Testis (tissue), 5 donors: ENCODE results near the gene TMEM117. TPM values are rescaled to one million over a fixed set of nuclear protein-coding genes. Genes with fewer than 3 reads are reported as not detected.

Experiments
- DNase-seq: peaks from one replicate; pipeline ENCODE4 v3.0.0-alpha.2; 2019
- H3K27ac ChIP-seq, 2 donors: fragments of 200-600 bp; sonication (generic); one replicate each; pipeline ENCODE4 v1.5.1; 2019
- H3K27me3 ChIP-seq: fragments of 200-600 bp; sonication (generic); one replicate; pipeline ENCODE4 v1.5.1; 2019
- H3K36me3 ChIP-seq: fragments of 200-600 bp; sonication (generic); one replicate; pipeline ENCODE4 v1.5.1; 2017; ENCODE audit warnings: low read depth; ENCODE audit errors: missing control alignments
- H3K4me1 ChIP-seq: fragments of 200-600 bp; sonication (generic); one replicate; pipeline ENCODE4 v1.5.1; 2019
- H3K4me3 ChIP-seq, 2 donors: fragments of 200-600 bp; sonication (generic); one replicate each; pipeline ENCODE4 v1.5.1; 2017 to 2019
- H3K9me3 ChIP-seq: fragments of 200-600 bp; sonication (generic); one replicate; pipeline ENCODE4 v1.5.1; 2017
- CTCF ChIP-seq, 3 experiments: fragments of 450-650 bp in 2 of 3; fragments of 200-600 bp in 1 of 3; sonication (generic) in 1 of 3; IDR thresholded peaks; one replicate each; pipeline ENCODE4 v1.5.1; 2016 to 2019; ENCODE audit warnings: antibody characterized with exemption in 3 of 3, mild to moderate bottlenecking in 2 of 3, moderate library complexity in 1 of 3
- POLR2A ChIP-seq: fragments of 450-650 bp; IDR thresholded peaks from one replicate; pipeline ENCODE4 v1.6.1; 2017; ENCODE audit warnings: antibody characterized with exemption, mild to moderate bottlenecking, moderate library complexity
- whole genome bisulfite sequencing, 2 donors: methylation state at CpG; one replicate each; pipeline ENCODE4 v1.1.5; 2018; 5-methylcytosine and 5-hydroxymethylcytosine counted together
- intact Hi-C: fragments of 100-400 bp; cut with DNase I; formaldehyde crosslinking; loops from one replicate; pipeline ENCODE4 v1.15.1; 2023; ENCODE audit warnings: low total_unique reads
- long read RNA-seq, 2 donors: transcript quantifications; one replicate each; lab custom pipeline, GENCODE V29; 2026
- polyA plus RNA-seq: library from polyadenylated mRNA; stranded (reverse); fragments of 350-450 nt; fragmentation: Illumina TruSeq; extraction: RNeasy Lipid Tissue Mini Kit (QIAGEN cat#74804); gene quantifications from one replicate; pipeline ENCODE4 v1.2.3, GENCODE V29; 2014; ENCODE audit warnings: low read depth, low replicate concordance; ENCODE audit not compliant: insufficient read depth
- total RNA-seq, 2 donors: library from RNA; depleted of rRNA; stranded (reverse); fragments of >200 nt; gene quantifications; one replicate each; pipeline ENCODE4 v1.2.3, GENCODE V29; 2016

Gene TMEM117
- total RNA-seq (10 to 100 TPM; 14.8 to 17.7 TPM), polyA plus RNA-seq (6.1 TPM)
- long read RNA-seq, donor 1, partial matches to known transcripts: 0 of 4 reads
- long read RNA-seq, donor 1, other reads (novel, unspliced or antisense): 0 of 4 reads
- long read RNA-seq, donor 2, partial matches to known transcripts: 0 of 1 reads
- long read RNA-seq, donor 2, other reads (novel, unspliced or antisense): 0 of 1 reads

- peak within 1 kb of the TSS; percentile 72 to 84 for H3K4me3 ChIP-seq
- intact Hi-C loops: no loop called here
- no peaks in the 10 kb centered on the region for H3K9me3 ChIP-seq
- peaks cover 19% of the 10 kb centered on the region for H3K4me1 ChIP-seq
- DNase-seq: peak; percentile 80
- peak within 1 kb of the TSS; percentile 82 to 94 for H3K27ac ChIP-seq
- H3K36me3 ChIP-seq: no peaks in the 10 kb centered on the region
- no peak for TF ChIP-seq POLR2A
- TF ChIP-seq CTCF (IDR thresholded peaks at IDR 0.05): no peak
- no peaks in the 10 kb centered on the region for H3K27me3 ChIP-seq
- 0 to 1% methylated on average over 19 to 97 of the region's 103 CpGs for WGBS, 2 donors
Measured at GRCh38 chr12:43835656-43836474, at the start of gene TMEM117. TMEM117 (plus strand) TSS chr12:43836081.

GRCh38 chr12:43786899-43787693 is 48.8 kb upstream of the TMEM117 start:
- DNase-seq: no peak
- Histone ChIP-seq H3K9me3 (no peaks in the 10 kb centered on the region), H3K36me3 (no peaks in the 10 kb centered on the region), H3K27ac (no peak overlapping the region), H3K4me3 (no peak overlapping the region), H3K4me1 (no peaks in the 10 kb centered on the region), H3K27me3 (no peaks in the 10 kb centered on the region)
- TF ChIP-seq CTCF (IDR thresholded peaks at IDR 0.05): no peak
- no peak for TF ChIP-seq POLR2A
- intact Hi-C loops: no loop called here

- no peaks in the 10 kb centered on the region for H3K4me1 ChIP-seq
- no peak for TF ChIP-seq POLR2A
- no peak for TF ChIP-seq CTCF (IDR thresholded peaks at IDR 0.05)
- H3K27ac ChIP-seq: no peak overlapping the region
- no peaks in the 10 kb centered on the region for H3K9me3 ChIP-seq
- DNase-seq: no peak
- H3K36me3 ChIP-seq: no peaks in the 10 kb centered on the region
- no peaks in the 10 kb centered on the region for H3K27me3 ChIP-seq
- intact Hi-C loops: no loop called here
- no peak overlapping the region for H3K4me3 ChIP-seq
Measured at GRCh38 chr12:43789941-43790340, 45.9 kb upstream of the TMEM117 start.

- no peaks in the 10 kb centered on the region for H3K36me3 ChIP-seq
- no peak overlapping the region for H3K4me3 ChIP-seq
- no peak overlapping the region for H3K27ac ChIP-seq
- no peaks in the 10 kb centered on the region for H3K9me3 ChIP-seq
- no peaks in the 10 kb centered on the region for H3K27me3 ChIP-seq
- no peak for TF ChIP-seq POLR2A
- no peak for TF ChIP-seq CTCF (IDR thresholded peaks at IDR 0.05)
- DNase-seq: no peak
- intact Hi-C loops: no loop called here
- WGBS, 2 donors: 82 to 83% methylated on average over 2 of the region's 2 CpGs
- H3K4me1 ChIP-seq: no peaks in the 10 kb centered on the region
Measured at GRCh38 chr12:43795716-43796280, 40.1 kb upstream of the TMEM117 start.
